ENCODE results near the gene RHOV.

The RHOV gene

GRCh38 chr15:40873694-40874561 lies at the start of gene RHOV:
RHOV (minus strand) TSS chr15:40874234; CDS start chr15:40874139, 95 bp downstream.
- H3K27me3 Mint-ChIP-seq = peaks cover 22% of the 10 kb centered on the region
- no peaks in the 10 kb centered on the region for H3K36me3 Mint-ChIP-seq (ENCODE audit: low read depth)
- H3K4me1 Mint-ChIP-seq = peaks cover 27% of the 10 kb centered on the region
- DNase-seq (peak; percentile 65), ATAC-seq (peak; percentile 91)
- peak within 1 kb of the TSS; percentile 71 for H3K4me3 Mint-ChIP-seq
- H3K9me3 Mint-ChIP-seq = no peaks in the 10 kb centered on the region
- no peak within 1 kb of the TSS for H3K27ac Mint-ChIP-seq

- no peak for ATAC-seq
- peaks cover 20% of the 10 kb centered on the region for H3K4me1 Mint-ChIP-seq
- no peaks in the 10 kb centered on the region for H3K9me3 Mint-ChIP-seq
- H3K4me3 Mint-ChIP-seq = no peak overlapping the region
- H3K27me3 Mint-ChIP-seq = peaks cover 36% of the 10 kb centered on the region
- no peak overlapping the region for H3K27ac Mint-ChIP-seq
- no peaks in the 10 kb centered on the region for H3K36me3 Mint-ChIP-seq (ENCODE audit: low read depth)
- DNase-seq = no peak
Observed at GRCh38 chr15:40923551-40923950, 49.5 kb upstream of the RHOV start.

- Mint-ChIP-seq H3K4me3 (no peak overlapping the region), H3K9me3 (no peaks in the 10 kb centered on the region), H3K27ac (no peak overlapping the region), H3K36me3 (ENCODE audit: low read depth) (no peaks in the 10 kb centered on the region), H3K4me1 (peaks cover 19% of the 10 kb centered on the region), H3K27me3 (peaks cover 32% of the 10 kb centered on the region)
- DNase-seq = no peak
- ATAC-seq = no peak
Observed at GRCh38 chr15:40922608-40923005, 48.6 kb upstream of the RHOV start.

GRCh38 chr15:40921949-40922607 lies 48.0 kb upstream of the RHOV start:
- DNase-seq = no peak
- Mint-ChIP-seq H3K4me1 (peaks cover 15% of the 10 kb centered on the region), H3K27ac (no peak overlapping the region), H3K9me3 (no peaks in the 10 kb centered on the region), H3K36me3 (ENCODE audit: low read depth) (no peaks in the 10 kb centered on the region), H3K27me3 (peaks cover 29% of the 10 kb centered on the region), H3K4me3 (no peak overlapping the region)
- no peak for ATAC-seq

- Mint-ChIP-seq H3K27ac (no peak overlapping the region), H3K9me3 (no peaks in the 10 kb centered on the region), H3K4me1 (no peaks in the 10 kb centered on the region), H3K27me3 (no peaks in the 10 kb centered on the region), H3K4me3 (no peak overlapping the region), H3K36me3 (ENCODE audit: low read depth) (no peaks in the 10 kb centered on the region)
- DNase-seq = no peak
- ATAC-seq = no peak
Observed at GRCh38 chr15:40918799-40919392, 44.9 kb upstream of the RHOV start.

GRCh38 chr15:40918146-40918798 lies 44.2 kb upstream of the RHOV start:
- Mint-ChIP-seq H3K36me3 (ENCODE audit: low read depth) (no peaks in the 10 kb centered on the region), H3K27ac (no peak overlapping the region), H3K4me3 (no peak overlapping the region), H3K27me3 (no peaks in the 10 kb centered on the region), H3K9me3 (no peaks in the 10 kb centered on the region), H3K4me1 (no peaks in the 10 kb centered on the region)
- no peak for ATAC-seq
- DNase-seq = no peak

- ATAC-seq = no peak
- no peaks in the 10 kb centered on the region for H3K36me3 Mint-ChIP-seq (ENCODE audit: low read depth)
- no peak for DNase-seq
- no peaks in the 10 kb centered on the region for H3K27me3 Mint-ChIP-seq
- no peak overlapping the region for H3K4me3 Mint-ChIP-seq
- H3K9me3 Mint-ChIP-seq = no peaks in the 10 kb centered on the region
- no peaks in the 10 kb centered on the region for H3K4me1 Mint-ChIP-seq
- no peak overlapping the region for H3K27ac Mint-ChIP-seq
Observed at GRCh38 chr15:40917585-40917984, 43.6 kb upstream of the RHOV start.

- Mint-ChIP-seq H3K9me3 (no peaks in the 10 kb centered on the region), H3K27me3 (no peaks in the 10 kb centered on the region), H3K27ac (no peak overlapping the region), H3K4me3 (no peak overlapping the region), H3K36me3 (ENCODE audit: low read depth) (no peaks in the 10 kb centered on the region), H3K4me1 (no peaks in the 10 kb centered on the region)
- DNase-seq = no peak
- ATAC-seq = no peak
Observed at GRCh38 chr15:40915679-40916078, 41.6 kb upstream of the RHOV start.

- no peak for DNase-seq
- no peaks in the 10 kb centered on the region for H3K9me3 Mint-ChIP-seq
Observed at GRCh38 chr15:40915116-40915661, 41.2 kb upstream of the RHOV start.

GRCh38 chr15:40914486-40914885 lies 40.5 kb upstream of the RHOV start:
- no peaks in the 10 kb centered on the region for H3K36me3 Mint-ChIP-seq (ENCODE audit: low read depth)
- ATAC-seq (no peak), DNase-seq (no peak)
- H3K27me3 Mint-ChIP-seq = no peaks in the 10 kb centered on the region
- no peaks in the 10 kb centered on the region for H3K9me3 Mint-ChIP-seq
- H3K4me1 Mint-ChIP-seq = no peaks in the 10 kb centered on the region
- H3K4me3 Mint-ChIP-seq = no peak overlapping the region
- H3K27ac Mint-ChIP-seq = no peak overlapping the region

More at GRCh38 chr15:40915116-40915661, 41.2 kb upstream of the RHOV start:
- no peak for ATAC-seq
- H3K36me3 Mint-ChIP-seq (ENCODE audit: low read depth) = no peaks in the 10 kb centered on the region
- no peaks in the 10 kb centered on the region for H3K4me1 Mint-ChIP-seq
- H3K27ac Mint-ChIP-seq = no peak overlapping the region
- no peak overlapping the region for H3K4me3 Mint-ChIP-seq
- no peaks in the 10 kb centered on the region for H3K27me3 Mint-ChIP-seq

- no peak overlapping the region for H3K27ac Mint-ChIP-seq
- DNase-seq = no peak
- H3K36me3 Mint-ChIP-seq (ENCODE audit: low read depth) = no peaks in the 10 kb centered on the region
- H3K27me3 Mint-ChIP-seq = no peaks in the 10 kb centered on the region
- H3K4me3 Mint-ChIP-seq = no peak overlapping the region
- no peaks in the 10 kb centered on the region for H3K9me3 Mint-ChIP-seq
- ATAC-seq = no peak
- H3K4me1 Mint-ChIP-seq = no peaks in the 10 kb centered on the region
Observed at GRCh38 chr15:40914013-40914412, 40.0 kb upstream of the RHOV start.

- Mint-ChIP-seq H3K9me3 (no peaks in the 10 kb centered on the region), H3K27me3 (no peaks in the 10 kb centered on the region), H3K4me3 (no peak overlapping the region), H3K4me1 (peaks cover 3% of the 10 kb centered on the region), H3K36me3 (ENCODE audit: low read depth) (no peaks in the 10 kb centered on the region), H3K27ac (no peak overlapping the region)
- ATAC-seq (peak; percentile 12), DNase-seq (no peak)
Observed at GRCh38 chr15:40912478-40912877, 38.4 kb upstream of the RHOV start.

GRCh38 chr15:40911693-40912092 lies 37.7 kb upstream of the RHOV start:
- H3K27me3 Mint-ChIP-seq = no peaks in the 10 kb centered on the region
- no peak for DNase-seq
- no peaks in the 10 kb centered on the region for H3K9me3 Mint-ChIP-seq
- peaks cover 9% of the 10 kb centered on the region for H3K4me1 Mint-ChIP-seq
- no peak overlapping the region for H3K27ac Mint-ChIP-seq
- H3K4me3 Mint-ChIP-seq = no peak overlapping the region
- H3K36me3 Mint-ChIP-seq (ENCODE audit: low read depth) = no peaks in the 10 kb centered on the region
- no peak for ATAC-seq

GRCh38 chr15:40911141-40911540 lies 37.1 kb upstream of the RHOV start:
- no peaks in the 10 kb centered on the region for H3K36me3 Mint-ChIP-seq (ENCODE audit: low read depth)
- ATAC-seq = no peak
- H3K4me1 Mint-ChIP-seq = peaks cover 9% of the 10 kb centered on the region
- no peaks in the 10 kb centered on the region for H3K27me3 Mint-ChIP-seq
- H3K4me3 Mint-ChIP-seq = no peak overlapping the region
- no peaks in the 10 kb centered on the region for H3K9me3 Mint-ChIP-seq
- no peak overlapping the region for H3K27ac Mint-ChIP-seq
- DNase-seq = no peak
